Testis (tissue), 2 donors: ENCODE data around the gene NXT2.
"Not testable (repeated sequence)": the region's sequence is repeated elsewhere in the genome, so short reads cannot be mapped to it uniquely, and the experiment has no call there.

Experiments
- CTCF ChIP-seq, 3 experiments: fragments of 450-650 bp in 2 of 3; fragments of 200-600 bp in 1 of 3; sonication (generic) in 1 of 3; IDR thresholded peaks; one replicate each; pipeline ENCODE4 v1.5.1; 2016 to 2019; ENCODE audit warnings: antibody characterized with exemption in 3 of 3, mild to moderate bottlenecking in 2 of 3, moderate library complexity in 1 of 3
- POLR2A ChIP-seq: fragments of 450-650 bp; IDR thresholded peaks from one replicate; pipeline ENCODE4 v1.6.1; 2017; ENCODE audit warnings: antibody characterized with exemption, mild to moderate bottlenecking, moderate library complexity

- TF ChIP-seq CTCF (IDR thresholded peaks at IDR 0.05); POLR2A: not testable (repeated sequence)
Measured at GRCh38 chrX:109576083-109576482, 39.4 kb downstream of the NXT2 start.
